HG03469 (cell line): ENCODE results near the gene ATXN7L1.

ENCODE experiments used
- ATAC-seq: cut with Tn5 transposase; IDR thresholded peaks from one replicate; pipeline ENCODE4 v1.9.1; 2021; ENCODE audit warnings: mild to moderate bottlenecking, moderate library complexity, moderate number of reproducible peaks; ENCODE audit not compliant: unreplicated experiment

The ATXN7L1 gene

GRCh38 chr7:105748701-105749100 lies 127.7 kb downstream of the ATXN7L1 start:
- no peak for ATAC-seq

GRCh38 chr7:105745681-105746330 lies 130.6 kb downstream of the ATXN7L1 start:
- no peak for ATAC-seq

- ATAC-seq = no peak
These were observed 132.1 kb downstream of the ATXN7L1 start for GRCh38 chr7:105744258-105744657.

GRCh38 chr7:105743351-105744090 lies 132.9 kb downstream of the ATXN7L1 start:
- no peak for ATAC-seq

- ATAC-seq = no peak
These were observed 133.6 kb downstream of the ATXN7L1 start for GRCh38 chr7:105742787-105743186.

- no peak for ATAC-seq
These were observed 134.4 kb downstream of the ATXN7L1 start for GRCh38 chr7:105741982-105742381.

- no peak for ATAC-seq
These were observed 138.3 kb downstream of the ATXN7L1 start for GRCh38 chr7:105738133-105738532.

- ATAC-seq = no peak
These were observed 142.2 kb downstream of the ATXN7L1 start for GRCh38 chr7:105734233-105734632.

GRCh38 chr7:105731042-105731441 lies 145.4 kb downstream of the ATXN7L1 start:
- ATAC-seq = no peak

GRCh38 chr7:105728028-105728427 lies 148.4 kb downstream of the ATXN7L1 start:
- no peak for ATAC-seq

- no peak for ATAC-seq
These were observed 151.7 kb downstream of the ATXN7L1 start for GRCh38 chr7:105724688-105725087.

- no peak for ATAC-seq
These were observed 152.8 kb downstream of the ATXN7L1 start for GRCh38 chr7:105723572-105723971.

- ATAC-seq = no peak
These were observed 154.8 kb downstream of the ATXN7L1 start for GRCh38 chr7:105721571-105722104.

GRCh38 chr7:105719919-105720318 lies 156.5 kb downstream of the ATXN7L1 start:
- no peak for ATAC-seq

- ATAC-seq = no peak
These were observed 157.0 kb downstream of the ATXN7L1 start for GRCh38 chr7:105719395-105719794.

- ATAC-seq = no peak
These were observed 157.9 kb downstream of the ATXN7L1 start for GRCh38 chr7:105718511-105718925.

- ATAC-seq = no peak
These were observed 160.9 kb downstream of the ATXN7L1 start for GRCh38 chr7:105715528-105715927.

- no peak for ATAC-seq
These were observed 162.6 kb downstream of the ATXN7L1 start for GRCh38 chr7:105713488-105714465.

- no peak for ATAC-seq
These were observed 163.5 kb downstream of the ATXN7L1 start for GRCh38 chr7:105712877-105713276.

- ATAC-seq = no peak
These were observed 164.5 kb downstream of the ATXN7L1 start for GRCh38 chr7:105711726-105712402.
